Stomach smooth muscle (tissue), 2 donors: ENCODE data around the gene FAM110C.

Source experiments
- H3K27ac ChIP-seq: one replicate; pipeline ENCODE4 v1.7.0; 2013; ENCODE audit warnings: mild to moderate bottlenecking, low read length, inconsistent platforms
- H3K27me3 ChIP-seq, 2 donors: one replicate each; pipeline ENCODE4 v1.7.0; 2013; ENCODE audit warnings: low read length in 2 of 2; ENCODE audit not compliant: insufficient read depth in 2 of 2, control insufficient read depth in 1 of 2
- H3K36me3 ChIP-seq, 2 donors: one replicate each; pipeline ENCODE4 v1.7.0; 2013; ENCODE audit warnings: low read length in 2 of 2; ENCODE audit not compliant: control insufficient read depth in 2 of 2, insufficient read depth in 2 of 2
- H3K4me1 ChIP-seq: one replicate; pipeline ENCODE4 v1.7.0; 2013; ENCODE audit warnings: low read length; ENCODE audit not compliant: control insufficient read depth, insufficient read depth
- H3K4me3 ChIP-seq, 2 donors: one replicate each; pipeline ENCODE4 v1.7.0; 2013; ENCODE audit warnings: low read length in 2 of 2
- H3K9ac ChIP-seq, 2 donors: one replicate each; pipeline ENCODE4 v1.7.0; 2013; ENCODE audit warnings: low read length in 2 of 2, mild to moderate bottlenecking in 1 of 2
- H3K9me3 ChIP-seq, 2 donors: one replicate each; pipeline ENCODE4 v1.7.0; 2013; ENCODE audit warnings: low read length in 2 of 2; ENCODE audit not compliant: control insufficient read depth in 2 of 2
- donor health status: healthy.
- donor health status: Pancreatic carcinoma.

FAM110C gene

GRCh38 chr2:46471-47345 is at the start of gene FAM110C:
FAM110C (minus strand) TSS chr2:46505; CDS start chr2:46385, 120 bp downstream.
- peaks cover 0 to 3% of the 10 kb centered on the region in 2 donors for H3K9me3 ChIP-seq
- H3K4me1 ChIP-seq = peaks cover 13% of the 10 kb centered on the region
- H3K27me3 ChIP-seq = peaks cover 24 to 35% of the 10 kb centered on the region in 2 donors
- no peak within 1 kb of the TSS for H3K27ac ChIP-seq
- H3K4me3 ChIP-seq = peak within 1 kb of the TSS; percentile 43 to 65
- no peaks in the 10 kb centered on the region for H3K36me3 ChIP-seq
- no peak within 1 kb of the TSS for H3K9ac ChIP-seq

- no peaks in the 10 kb centered on the region for H3K27me3 ChIP-seq
- H3K27ac ChIP-seq = no peak overlapping the region
- H3K9ac ChIP-seq = no peak overlapping the region
- no peaks in the 10 kb centered on the region for H3K4me1 ChIP-seq
- no peak overlapping the region for H3K4me3 ChIP-seq
- H3K9me3 ChIP-seq = no peaks in the 10 kb centered on the region
- no peaks in the 10 kb centered on the region for H3K36me3 ChIP-seq
Measured at GRCh38 chr2:92326-92725, 46.0 kb upstream of the FAM110C start.

GRCh38 chr2:90645-91312 is 44.5 kb upstream of the FAM110C start:
- H3K36me3 ChIP-seq = no peaks in the 10 kb centered on the region
- no peaks in the 10 kb centered on the region for H3K4me1 ChIP-seq
- no peak overlapping the region for H3K9ac ChIP-seq
- no peaks in the 10 kb centered on the region for H3K9me3 ChIP-seq
- H3K4me3 ChIP-seq = no peak overlapping the region
- H3K27me3 ChIP-seq = no peaks in the 10 kb centered on the region
- H3K27ac ChIP-seq = no peak overlapping the region

- no peaks in the 10 kb centered on the region for H3K36me3 ChIP-seq
- no peak overlapping the region for H3K4me3 ChIP-seq
- H3K4me1 ChIP-seq = no peaks in the 10 kb centered on the region
- no peak overlapping the region for H3K9ac ChIP-seq
- H3K27me3 ChIP-seq = peaks cover 0 to 3% of the 10 kb centered on the region in 2 donors
- no peaks in the 10 kb centered on the region for H3K9me3 ChIP-seq
- no peak overlapping the region for H3K27ac ChIP-seq
Measured at GRCh38 chr2:85761-86160, 39.5 kb upstream of the FAM110C start.

- no peaks in the 10 kb centered on the region for H3K9me3 ChIP-seq
- H3K4me3 ChIP-seq = no peak overlapping the region
- H3K27me3 ChIP-seq = peaks cover 4 to 7% of the 10 kb centered on the region in 2 donors
- no peaks in the 10 kb centered on the region for H3K4me1 ChIP-seq
- no peak overlapping the region for H3K9ac ChIP-seq
- H3K27ac ChIP-seq = no peak overlapping the region
- H3K36me3 ChIP-seq = no peaks in the 10 kb centered on the region
Measured at GRCh38 chr2:84121-84520, 37.8 kb upstream of the FAM110C start.

- Histone ChIP-seq H3K36me3 (no peaks in the 10 kb centered on the region), H3K4me3 (no peak overlapping the region), H3K9me3 (no peaks in the 10 kb centered on the region), H3K27ac (no peak overlapping the region), H3K9ac (no peak overlapping the region), H3K4me1 (no peaks in the 10 kb centered on the region), H3K27me3 (peaks cover 4 to 7% of the 10 kb centered on the region in 2 donors)
Measured at GRCh38 chr2:80971-81736, 34.8 kb upstream of the FAM110C start.

GRCh38 chr2:80378-80777 is 34.1 kb upstream of the FAM110C start:
- Histone ChIP-seq H3K9ac (no peak overlapping the region), H3K9me3 (no peaks in the 10 kb centered on the region), H3K27me3 (peaks cover 4 to 7% of the 10 kb centered on the region in 2 donors), H3K36me3 (no peaks in the 10 kb centered on the region), H3K27ac (no peak overlapping the region), H3K4me3 (no peak overlapping the region), H3K4me1 (no peaks in the 10 kb centered on the region)

GRCh38 chr2:71309-72035 is 25.2 kb upstream of the FAM110C start:
- Histone ChIP-seq H3K9me3 (peaks cover 3 to 4% of the 10 kb centered on the region in 2 donors), H3K27ac (no peak overlapping the region), H3K27me3 (peaks cover 0 to 2% of the 10 kb centered on the region in 2 donors), H3K4me1 (no peaks in the 10 kb centered on the region), H3K9ac (no peak overlapping the region), H3K4me3 (no peak overlapping the region), H3K36me3 (no peaks in the 10 kb centered on the region)

- no peak overlapping the region for H3K27ac ChIP-seq
- peaks cover 0 to 4% of the 10 kb centered on the region in 2 donors for H3K9me3 ChIP-seq
- peaks cover 0 to 6% of the 10 kb centered on the region in 2 donors for H3K27me3 ChIP-seq
- H3K4me3 ChIP-seq = no peak overlapping the region
- no peaks in the 10 kb centered on the region for H3K4me1 ChIP-seq
- H3K36me3 ChIP-seq = no peaks in the 10 kb centered on the region
- no peak overlapping the region for H3K9ac ChIP-seq
Measured at GRCh38 chr2:69366-70344, 23.4 kb upstream of the FAM110C start.
